NCI-H2029 treated with DMSO at 0.1 percent for 48 hours (cell line): ENCODE data around the gene MAOA.
"Not testable (repeated sequence)": the region's sequence is repeated elsewhere in the genome, so short reads cannot be mapped to it uniquely, and the experiment has no call there.

Source experiments
- DNase-seq: peaks from one replicate; lab custom pipeline; 2025; lab: John Stamatoyannopoulos, UW

MAOA gene

GRCh38 chrX:43656005-43656494 lies at the start of gene MAOA:
Gene MAOA, plus strand, starts transcription at chrX:43656299. Its CDS starts 43 bp downstream, at chrX:43656342.
- DNase-seq, result no peak

GRCh38 chrX:43612400-43612799 lies 43.7 kb upstream of the MAOA start:
- DNase-seq, result no peak

DNA sequence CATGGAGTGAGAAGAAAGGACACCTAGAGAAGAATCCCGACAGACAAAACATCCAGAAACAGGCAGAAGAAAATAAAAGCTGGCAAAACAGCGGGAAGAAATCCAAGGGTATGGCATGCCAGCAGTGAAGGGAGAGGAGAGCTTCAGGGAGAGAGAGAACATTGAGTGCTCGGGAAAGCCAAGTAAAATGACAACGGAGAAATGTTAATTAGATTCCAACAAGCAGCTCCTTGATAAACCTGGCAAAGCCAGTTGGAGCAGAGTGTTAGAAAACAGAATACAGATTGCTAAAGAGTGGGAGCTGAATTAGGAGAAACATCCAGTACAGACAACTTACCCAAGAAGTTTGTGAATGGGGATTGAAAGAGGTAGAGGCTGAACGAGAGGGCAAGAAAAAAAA lies 40.4 kb upstream of the MAOA start:
- DNase-seq, result no peak

GRCh38 chrX:43618366-43619205 lies 37.5 kb upstream of the MAOA start:
- no peak for DNase-seq

GRCh38 chrX:43619861-43620260 lies 36.2 kb upstream of the MAOA start:
- not testable (repeated sequence) for DNase-seq

DNA sequence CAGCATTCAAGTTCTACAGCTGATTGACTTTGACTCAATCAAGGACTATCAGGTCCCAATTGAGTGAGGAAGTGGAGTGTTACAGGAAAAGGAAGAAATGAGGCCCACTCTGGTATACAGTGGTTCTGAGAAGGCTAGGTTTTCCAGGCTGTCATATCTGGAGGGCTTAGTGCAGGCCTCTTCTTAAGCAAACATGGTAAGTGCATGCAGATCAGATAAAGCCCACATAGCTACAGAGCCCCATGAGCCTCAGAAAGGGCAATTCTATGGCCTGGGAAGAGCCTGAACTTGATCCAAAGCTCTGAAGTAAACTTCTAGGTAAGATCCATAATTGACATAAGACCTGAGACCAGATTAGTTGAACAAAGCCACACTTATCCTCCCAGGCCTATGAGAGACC lies 29.0 kb upstream of the MAOA start:
- DNase-seq, result no peak

DNA sequence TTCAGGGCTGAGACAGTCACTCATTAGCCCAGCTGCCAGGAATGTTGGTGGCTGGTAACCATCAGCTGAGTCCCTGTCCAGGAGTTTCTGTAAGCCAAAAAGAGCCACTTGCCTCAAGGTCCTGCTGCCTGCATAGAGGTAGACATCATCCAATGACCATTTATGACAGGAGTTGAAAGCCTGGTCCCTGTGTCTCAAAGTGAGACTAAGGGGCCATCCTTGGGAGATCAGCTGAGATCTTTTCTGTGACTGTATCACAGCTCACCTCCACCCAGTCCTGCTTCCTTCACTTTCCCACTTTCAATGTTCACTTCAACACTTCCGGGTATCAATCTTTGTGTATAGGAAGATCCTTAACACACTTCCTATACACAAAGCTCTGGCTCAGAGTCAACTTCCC lies 28.4 kb upstream of the MAOA start:
- DNase-seq, result no peak

- no peak for DNase-seq
These were observed 26.9 kb upstream of the MAOA start for GRCh38 chrX:43629229-43629628.

DNA sequence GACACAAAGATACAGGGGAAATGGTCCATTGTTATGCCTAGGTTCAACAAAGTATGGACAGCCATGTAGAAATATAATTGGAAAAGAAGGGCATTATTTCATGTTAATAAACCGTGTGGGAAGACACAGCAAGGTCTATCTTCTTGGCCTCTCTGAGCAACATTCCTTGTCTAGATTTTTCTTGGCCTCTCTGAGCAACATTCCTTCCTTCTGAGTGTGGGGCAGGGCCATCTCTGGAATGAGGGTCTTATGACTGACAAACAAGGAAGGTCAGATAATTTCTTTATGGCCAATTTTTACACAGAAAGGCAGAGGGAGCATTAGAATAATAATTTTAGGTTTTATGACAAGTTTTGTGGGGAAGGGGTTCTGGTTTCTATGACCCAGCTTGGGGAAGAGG lies 24.3 kb upstream of the MAOA start:
- DNase-seq, result no peak

GRCh38 chrX:43633081-43633480 lies 23.0 kb upstream of the MAOA start:
- DNase-seq, result no peak

- no peak for DNase-seq
These were observed 22.3 kb upstream of the MAOA start for GRCh38 chrX:43633757-43634156.

DNA sequence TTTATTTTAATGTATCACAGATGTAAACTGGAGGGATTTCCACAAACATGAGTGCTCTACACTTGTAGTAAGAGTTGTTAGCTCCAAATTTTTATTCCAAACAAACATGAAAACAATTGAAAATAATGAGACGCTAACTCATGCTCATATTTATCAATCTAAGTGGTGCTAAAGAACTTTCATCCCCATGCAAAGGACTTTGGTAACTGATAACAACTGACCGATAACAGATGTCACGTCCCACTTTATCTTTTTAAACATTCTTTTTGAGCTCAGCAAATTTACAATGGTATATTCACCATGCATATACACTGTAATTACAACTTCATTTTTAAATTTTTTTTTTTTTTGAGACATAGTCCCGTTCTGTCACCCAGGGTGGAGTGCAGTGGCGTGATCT lies 15.6 kb upstream of the MAOA start:
- DNase-seq, result no peak

DNA sequence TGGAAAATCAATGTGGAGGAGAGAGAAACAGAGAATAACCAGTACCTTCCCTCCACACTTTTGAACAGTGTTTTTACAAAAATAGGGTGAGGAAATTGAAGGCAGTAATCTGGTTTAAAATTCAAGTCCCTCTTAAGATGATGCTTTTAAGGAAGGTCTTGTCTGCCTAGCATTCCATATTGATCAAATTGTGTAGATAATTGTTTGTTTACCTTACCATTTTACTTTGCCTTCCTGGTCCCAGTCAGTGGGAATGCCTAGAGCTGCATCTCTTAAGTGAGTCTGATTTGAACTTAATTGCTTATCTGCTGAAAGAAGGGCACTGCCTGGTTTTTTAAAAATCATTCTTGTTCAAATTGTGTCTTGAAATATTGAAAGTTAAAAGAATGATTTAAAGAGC lies 14.4 kb upstream of the MAOA start:
- DNase-seq, result no peak

DNA sequence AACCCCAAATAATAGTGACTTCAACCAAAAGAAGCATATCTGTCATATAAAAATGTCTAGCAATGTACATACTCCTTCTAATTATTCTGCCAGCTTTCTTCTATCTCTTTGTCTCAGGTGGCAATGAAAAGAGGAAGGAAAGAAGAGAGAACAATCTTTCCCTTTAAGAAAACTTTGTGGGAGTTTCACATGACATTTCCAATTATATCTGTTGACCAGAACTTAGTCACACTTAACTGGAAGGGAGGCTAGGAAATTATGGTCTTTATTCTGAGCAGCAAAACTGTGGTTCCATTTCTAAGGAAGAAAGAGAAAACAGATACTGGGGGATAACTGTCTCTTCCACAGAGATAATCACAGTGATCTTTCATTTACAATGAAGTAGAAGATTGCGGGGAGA lies 12.9 kb upstream of the MAOA start:
- DNase-seq, result no peak

DNA sequence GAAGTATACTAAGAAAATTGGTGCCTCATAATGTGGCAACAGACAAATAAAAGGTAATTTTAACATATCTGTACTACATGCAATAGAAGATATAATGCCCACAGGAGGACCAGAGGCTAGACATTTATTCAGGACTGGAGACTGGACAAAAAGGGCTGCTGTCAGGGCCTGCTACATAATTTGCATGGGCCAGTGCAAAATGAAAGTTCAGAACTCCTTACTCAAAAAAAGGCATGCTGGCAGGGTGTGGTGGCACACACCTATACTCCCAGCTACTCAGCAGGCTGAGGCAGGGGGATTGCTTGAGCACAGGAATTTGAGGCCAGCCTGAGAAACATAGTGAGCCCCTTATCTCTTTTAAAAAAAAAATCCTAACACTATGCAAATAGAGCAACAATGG lies 12.4 kb upstream of the MAOA start:
- no peak for DNase-seq

DNA sequence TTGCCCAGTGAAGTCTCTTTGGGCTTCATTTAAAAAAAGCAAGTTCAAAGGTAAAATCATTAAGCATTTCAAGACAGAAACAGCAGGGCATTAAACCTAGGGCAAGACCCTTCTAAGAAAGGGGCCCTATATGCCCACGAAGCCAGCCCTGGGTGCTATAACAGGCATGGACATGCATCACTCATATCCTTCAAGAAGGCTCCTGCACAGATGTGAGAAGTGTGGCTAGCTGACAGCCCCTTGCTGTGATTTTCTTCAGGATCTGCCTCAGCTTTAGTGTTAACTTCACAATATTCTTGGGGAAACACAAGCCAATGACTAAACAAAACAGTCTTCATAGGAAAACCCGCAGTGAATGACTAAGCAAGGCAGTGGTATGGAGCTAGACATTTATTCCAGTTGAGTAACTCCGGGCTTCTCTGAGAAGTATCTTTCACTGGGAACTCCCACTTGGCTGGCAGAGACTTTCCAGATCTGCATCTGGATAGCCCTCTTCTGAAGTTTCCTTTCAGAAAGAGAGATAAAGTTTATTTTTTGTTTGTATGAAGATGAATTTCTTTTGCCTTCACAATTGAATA lies 11.9 kb upstream of the MAOA start:
- no peak for DNase-seq

DNA sequence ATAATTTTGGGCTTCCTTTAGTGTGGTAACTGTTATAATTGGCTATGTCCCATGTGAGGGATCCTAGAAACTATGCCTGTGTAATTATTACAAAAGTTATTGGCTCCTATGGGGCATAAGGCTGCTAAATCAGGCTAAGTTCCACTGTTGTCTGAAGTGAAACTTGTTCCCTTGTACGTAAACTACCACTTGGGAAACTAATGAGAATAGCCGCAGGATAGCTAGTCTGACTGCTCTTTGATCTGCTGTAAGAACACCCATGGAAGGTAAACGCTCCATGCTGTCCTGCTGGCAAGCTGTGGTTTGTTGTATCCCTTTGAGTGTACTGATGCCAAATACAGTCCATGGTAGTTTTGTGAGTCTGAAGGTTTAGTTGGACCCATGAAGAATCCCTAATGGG lies 9.3 kb upstream of the MAOA start:
- no peak for DNase-seq

- peak; percentile 83 for DNase-seq
These were observed 1.5 kb upstream of the MAOA start for GRCh38 chrX:43654431-43655150.

GRCh38 chrX:43655151-43656004 lies 721 bp upstream of the MAOA start:
- no peak for DNase-seq

DNA sequence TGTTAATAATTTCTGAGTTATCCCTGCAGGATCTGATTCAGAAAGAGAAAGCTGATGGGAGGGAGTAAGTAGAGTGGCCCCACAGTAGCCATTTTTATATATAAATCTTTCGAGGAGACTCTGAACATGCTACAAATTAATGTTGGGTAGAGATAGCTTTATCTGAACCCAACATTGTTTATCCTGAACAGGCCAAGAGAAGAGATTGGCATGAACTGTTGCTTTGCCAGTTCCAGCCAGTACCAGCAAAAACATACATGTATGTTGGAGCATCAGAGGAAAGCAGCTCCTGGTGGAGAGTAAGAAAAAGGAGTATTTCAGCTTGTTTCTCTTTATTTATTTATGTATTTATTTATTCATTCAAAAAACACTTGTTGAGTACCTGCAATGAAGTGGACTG lies 1.6 kb downstream of the MAOA start:
- no peak for DNase-seq

DNA sequence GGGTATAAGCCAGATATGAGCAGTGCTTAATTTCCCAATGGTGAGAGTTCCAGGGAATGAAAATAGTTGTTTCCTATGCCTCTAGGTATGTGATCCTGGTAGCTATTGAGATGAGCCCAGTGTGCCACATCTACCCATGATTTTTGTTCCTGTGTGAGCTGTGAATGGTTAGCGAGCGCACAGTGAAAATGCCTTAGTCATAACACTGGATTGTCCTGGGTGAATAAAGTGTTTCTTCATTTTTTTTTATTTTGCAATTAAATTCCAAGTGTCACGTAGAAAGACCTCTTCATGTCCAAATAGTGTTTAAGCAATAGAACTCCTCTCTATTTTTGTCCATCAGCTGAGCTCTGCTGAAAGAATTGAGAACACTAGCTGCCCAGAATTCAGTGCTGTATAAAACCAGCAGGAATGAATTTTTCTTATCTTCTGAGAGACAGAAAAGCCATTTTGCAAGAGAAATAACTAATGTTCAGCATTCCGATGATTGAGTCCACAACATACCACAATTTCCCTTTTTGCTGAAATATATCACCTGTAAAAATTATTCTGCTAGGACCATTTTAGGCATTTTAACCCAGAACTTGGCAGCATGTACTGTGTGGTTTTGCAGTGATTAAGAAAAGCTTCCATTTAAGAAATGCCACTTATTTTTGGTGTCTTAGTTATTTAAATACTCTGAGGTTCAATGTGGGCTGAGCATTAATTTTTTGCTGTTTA lies 5.6 kb downstream of the MAOA start:
- DNase-seq, result no peak
